Upper lobe of left lung (tissue), 4 donors: Measurements from ENCODE around the gene ANKRD34A.

Experiments
- POLR2A ChIP-seq, 4 donors: fragments of 450-650 bp; IDR thresholded peaks; one replicate each; pipeline ENCODE4 v1.5.1; 2016 to 2017; ENCODE audit warnings: antibody characterized with exemption in 4 of 4, mild to moderate bottlenecking in 2 of 4
- TF ChIP-seq, protein P1 (sequence below), 6 experiments: fragments of 450-650 bp in 4 of 6; fragments of 200-600 bp in 2 of 6; sonication (generic) in 2 of 6; IDR thresholded peaks; one replicate each; pipeline ENCODE4 v1.5.1; 2016 to 2019; ENCODE audit warnings: antibody characterized with exemption in 6 of 6

DNA sequence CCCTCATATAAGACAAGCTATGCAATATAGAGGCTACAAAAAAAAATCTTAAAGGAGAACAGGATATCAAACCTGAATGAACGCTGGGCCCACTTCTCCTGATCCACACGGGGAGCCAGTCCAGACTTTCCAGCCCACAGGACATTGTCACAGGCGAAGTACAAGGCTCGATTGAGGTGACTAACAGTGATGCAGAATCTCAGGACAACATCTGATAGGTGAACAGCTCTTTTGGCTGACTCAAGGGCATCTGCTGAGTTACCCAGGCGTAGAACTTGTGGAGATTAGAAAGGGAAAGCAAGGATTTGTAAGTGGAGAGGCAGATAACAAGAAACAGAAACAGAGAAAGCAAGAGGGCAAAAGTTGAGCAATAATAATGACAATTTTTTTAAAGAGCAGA lies 47.6 kb downstream of the ANKRD34A start:
- TF ChIP-seq, protein P1, sequence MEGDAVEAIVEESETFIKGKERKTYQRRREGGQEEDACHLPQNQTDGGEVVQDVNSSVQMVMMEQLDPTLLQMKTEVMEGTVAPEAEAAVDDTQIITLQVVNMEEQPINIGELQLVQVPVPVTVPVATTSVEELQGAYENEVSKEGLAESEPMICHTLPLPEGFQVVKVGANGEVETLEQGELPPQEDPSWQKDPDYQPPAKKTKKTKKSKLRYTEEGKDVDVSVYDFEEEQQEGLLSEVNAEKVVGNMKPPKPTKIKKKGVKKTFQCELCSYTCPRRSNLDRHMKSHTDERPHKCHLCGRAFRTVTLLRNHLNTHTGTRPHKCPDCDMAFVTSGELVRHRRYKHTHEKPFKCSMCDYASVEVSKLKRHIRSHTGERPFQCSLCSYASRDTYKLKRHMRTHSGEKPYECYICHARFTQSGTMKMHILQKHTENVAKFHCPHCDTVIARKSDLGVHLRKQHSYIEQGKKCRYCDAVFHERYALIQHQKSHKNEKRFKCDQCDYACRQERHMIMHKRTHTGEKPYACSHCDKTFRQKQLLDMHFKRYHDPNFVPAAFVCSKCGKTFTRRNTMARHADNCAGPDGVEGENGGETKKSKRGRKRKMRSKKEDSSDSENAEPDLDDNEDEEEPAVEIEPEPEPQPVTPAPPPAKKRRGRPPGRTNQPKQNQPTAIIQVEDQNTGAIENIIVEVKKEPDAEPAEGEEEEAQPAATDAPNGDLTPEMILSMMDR (IDR thresholded peaks at IDR 0.05), result no peak
- no peak for TF ChIP-seq POLR2A (IDR thresholded peaks at IDR 0.05)
